Activated CD4-positive, alpha-beta T cell treated with anti-CD3 and anti-CD28 coated beads, Interleukin-2, amount 50 U/mL, for 4 hours (primary cell): ENCODE measurements around the gene GSTM4.
"Not testable (repeated sequence)": the region's sequence is repeated elsewhere in the genome, so short reads cannot be mapped to it uniquely, and the experiment has no call there.

Source experiments
- DNase-seq, 2 experiments: peaks; one replicate each; pipeline ENCODE4 v3.0.0-alpha.2; 2020

The GSTM4 gene

GRCh38 chr1:109639841-109640184 is 16.1 kb upstream of the GSTM4 start:
- DNase-seq, result no peak

- DNase-seq, result peak; percentile 90 to 95
These were observed 15.5 kb upstream of the GSTM4 start for GRCh38 chr1:109640285-109640865.

GRCh38 chr1:109641078-109641740 is 14.7 kb upstream of the GSTM4 start:
- no peak for DNase-seq

- no peak for DNase-seq
These were observed 14.0 kb upstream of the GSTM4 start for GRCh38 chr1:109641861-109642260.

- no peak for DNase-seq
These were observed 13.3 kb upstream of the GSTM4 start for GRCh38 chr1:109642626-109643025.

- DNase-seq, result peak; percentile 82 to 88
These were observed 12.3 kb upstream of the GSTM4 start for GRCh38 chr1:109643385-109644230.

GRCh38 chr1:109644670-109645069 is 11.2 kb upstream of the GSTM4 start:
- no peak for DNase-seq

GRCh38 chr1:109649491-109649914 is 6.4 kb upstream of the GSTM4 start:
- DNase-seq, result no peak

GRCh38 chr1:109650609-109651008 is 5.3 kb upstream of the GSTM4 start:
- no peak for DNase-seq

GRCh38 chr1:109652402-109652801 is 3.5 kb upstream of the GSTM4 start:
- DNase-seq, result no peak

GRCh38 chr1:109653306-109653705 is 2.6 kb upstream of the GSTM4 start:
- no peak for DNase-seq

GRCh38 chr1:109654519-109654918 is 1.4 kb upstream of the GSTM4 start:
- no peak for DNase-seq

- DNase-seq, result no peak
These were observed 1.5 kb downstream of the GSTM4 start for GRCh38 chr1:109657395-109657794.

GRCh38 chr1:109657970-109658369 is 2.1 kb downstream of the GSTM4 start:
- DNase-seq, result no peak

GRCh38 chr1:109658533-109659042 is 2.7 kb downstream of the GSTM4 start:
- no peak for DNase-seq

- no peak for DNase-seq
These were observed 3.2 kb downstream of the GSTM4 start for GRCh38 chr1:109659145-109659544.

- no peak for DNase-seq
These were observed 4.2 kb downstream of the GSTM4 start for GRCh38 chr1:109659997-109660690.

GRCh38 chr1:109660691-109661026 is 4.8 kb downstream of the GSTM4 start:
- not testable (repeated sequence) for DNase-seq

GRCh38 chr1:109661391-109661790 is 5.5 kb downstream of the GSTM4 start:
- DNase-seq, result no peak

GRCh38 chr1:109664671-109665070 is 8.8 kb downstream of the GSTM4 start:
- no peak for DNase-seq

- DNase-seq, result peak; percentile 79
These were observed 11.7 kb downstream of the GSTM4 start, which contains the start of gene GSTM2 for GRCh38 chr1:109667452-109668122. GSTM2 (plus strand) TSS chr1:109668057; CDS start chr1:109668116, 59 bp downstream.

- DNase-seq, result no peak
These were observed 12.3 kb downstream of the GSTM4 start for GRCh38 chr1:109668123-109668775.
